Stomach (tissue), 4 donors: ENCODE results near the gene FHAD1.

Experiments
- EP300 ChIP-seq: sonication (generic); formaldehyde crosslinking; IDR thresholded peaks from one replicate; pipeline ENCODE4 v1.6.1; 2017; ENCODE audit warnings: antibody characterized with exemption
- POLR2A ChIP-seq, 4 donors: fragments of 450-650 bp; IDR thresholded peaks; one replicate each; pipeline ENCODE4 v1.6.1; 2016; ENCODE audit warnings: antibody characterized with exemption in 4 of 4, control low read depth in 2 of 4, mild to moderate bottlenecking in 1 of 4, moderate library complexity in 1 of 4
- POLR2AphosphoS5 ChIP-seq, 3 donors: sonication (generic); formaldehyde crosslinking; IDR thresholded peaks; one replicate each; pipeline ENCODE4 v1.6.1; 2016; ENCODE audit warnings: antibody characterized with exemption in 3 of 3
- TF ChIP-seq, protein P1 (sequence below), 7 experiments: fragments of 450-650 bp in 4 of 7; fragments of 200-600 bp in 3 of 7; sonication (generic) in 3 of 7; IDR thresholded peaks; one replicate each; pipeline ENCODE4 v1.5.1; 2016 to 2019; ENCODE audit warnings: antibody characterized with exemption in 7 of 7, control low read depth in 2 of 7, mild to moderate bottlenecking in 1 of 7

DNA sequence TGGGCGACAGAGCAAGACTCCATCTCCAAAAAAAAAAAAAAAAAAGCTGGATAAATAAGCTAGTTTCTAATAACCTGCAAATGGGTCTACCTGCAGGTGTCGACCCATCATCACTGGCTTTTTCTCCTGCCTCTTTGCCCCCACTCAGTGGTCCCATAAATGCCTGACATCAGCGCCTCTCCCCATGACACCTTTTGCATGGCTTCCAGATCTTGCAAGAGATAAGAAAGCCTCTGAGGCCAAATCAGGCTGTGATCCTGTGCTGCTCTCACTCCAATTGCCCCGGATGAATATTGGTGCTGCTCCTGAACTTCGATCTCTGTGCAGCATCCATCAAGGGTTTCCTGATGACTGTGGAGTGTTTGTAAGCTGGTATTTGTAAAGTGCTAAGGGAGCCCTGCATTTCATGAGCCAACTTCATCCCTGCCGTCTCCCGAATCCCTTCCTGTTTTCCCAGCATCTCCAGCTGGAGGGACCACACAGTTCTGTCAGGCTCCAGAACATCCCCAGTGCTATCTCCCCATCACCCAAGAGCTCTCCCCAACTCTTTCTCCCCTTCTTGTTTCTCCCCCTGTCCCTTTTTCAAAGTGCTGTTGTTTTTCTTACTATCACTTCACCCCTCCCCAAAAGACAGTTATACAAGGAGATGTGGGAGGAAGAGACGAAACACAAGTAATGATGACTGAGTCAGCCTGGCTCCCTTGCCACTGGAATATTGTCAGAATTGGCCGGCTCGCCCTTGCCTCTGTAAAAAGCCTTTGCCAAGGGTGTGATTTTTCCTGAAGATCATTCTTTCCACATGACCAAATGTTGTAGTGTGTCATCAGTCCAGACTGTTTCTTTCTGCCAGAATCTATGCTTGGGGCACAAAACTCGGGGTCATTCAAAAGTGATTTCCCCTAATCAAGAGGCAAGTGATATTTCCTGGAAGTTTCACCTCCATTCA lies 159.9 kb downstream of the FHAD1 start:
- TF ChIP-seq EP300 (no peak), POLR2AphosphoS5 (IDR thresholded peaks at IDR 0.05) (peak in 1 of 3 donors; percentile 48), POLR2A (IDR thresholded peaks at IDR 0.05) (no peak)
- TF ChIP-seq, protein P1, sequence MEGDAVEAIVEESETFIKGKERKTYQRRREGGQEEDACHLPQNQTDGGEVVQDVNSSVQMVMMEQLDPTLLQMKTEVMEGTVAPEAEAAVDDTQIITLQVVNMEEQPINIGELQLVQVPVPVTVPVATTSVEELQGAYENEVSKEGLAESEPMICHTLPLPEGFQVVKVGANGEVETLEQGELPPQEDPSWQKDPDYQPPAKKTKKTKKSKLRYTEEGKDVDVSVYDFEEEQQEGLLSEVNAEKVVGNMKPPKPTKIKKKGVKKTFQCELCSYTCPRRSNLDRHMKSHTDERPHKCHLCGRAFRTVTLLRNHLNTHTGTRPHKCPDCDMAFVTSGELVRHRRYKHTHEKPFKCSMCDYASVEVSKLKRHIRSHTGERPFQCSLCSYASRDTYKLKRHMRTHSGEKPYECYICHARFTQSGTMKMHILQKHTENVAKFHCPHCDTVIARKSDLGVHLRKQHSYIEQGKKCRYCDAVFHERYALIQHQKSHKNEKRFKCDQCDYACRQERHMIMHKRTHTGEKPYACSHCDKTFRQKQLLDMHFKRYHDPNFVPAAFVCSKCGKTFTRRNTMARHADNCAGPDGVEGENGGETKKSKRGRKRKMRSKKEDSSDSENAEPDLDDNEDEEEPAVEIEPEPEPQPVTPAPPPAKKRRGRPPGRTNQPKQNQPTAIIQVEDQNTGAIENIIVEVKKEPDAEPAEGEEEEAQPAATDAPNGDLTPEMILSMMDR (IDR thresholded peaks at IDR 0.05): no peak
